Measurements from ENCODE around the gene TMEM178B.

GRCh38 chr7:141147482-141147881 lies 73.6 kb downstream of the TMEM178B start:
- TF ChIP-seq POLR2A (IDR thresholded peaks at IDR 0.05; ENCODE audit: low read length) (no peak), CTCF (IDR thresholded peaks at IDR 0.05) (no peak), BCL3 (IDR thresholded peaks at IDR 0.05) (no peak), TP53 (CRISPR knock-in tag; IDR thresholded peaks at IDR 0.05) (no peak)

Data from A549 (cell line).